Measurements from ENCODE around the gene SPATA46. TPM values are rescaled to one million over a fixed set of nuclear protein-coding genes. Genes with fewer than 3 reads are reported as not detected.

SPATA46 gene
- total and polyA plus RNA-seq, 9 of the 15 experiments (the other 6 are each of a cell fraction or from before 2014, with no cell fraction given), result 0.04 to 0.11 TPM; not detected in 7

DNA sequence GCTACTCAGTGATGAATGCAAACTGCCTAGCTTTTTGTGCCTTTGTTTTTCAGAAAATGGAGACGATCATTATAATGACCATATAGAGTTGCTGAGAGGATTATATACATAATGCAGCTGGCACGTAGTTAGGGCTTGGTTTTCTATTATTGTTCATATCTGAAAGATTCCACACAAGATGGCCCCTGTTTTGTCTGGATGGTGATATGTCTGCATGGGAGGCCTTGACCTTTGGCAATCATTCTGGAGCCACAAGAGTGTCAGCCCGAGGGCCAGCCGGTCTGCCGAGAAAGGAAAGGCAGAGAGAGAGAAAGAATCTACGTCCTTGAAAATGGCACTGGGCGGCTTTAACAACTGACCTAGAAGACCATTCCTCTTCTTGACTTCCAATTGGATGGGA, 41.0 kb upstream of the SPATA46 start:
- Histone ChIP-seq H3K4me1 (replicated peaks in 1 of 2; ENCODE audit: control insufficient read depth in 2 of 2, insufficient read depth in 2 of 2, low read length in 2 of 2) (peaks cover 19 to 57% of the 10 kb centered on the region in 2 experiments), H3K9me3 (replicated peaks; ENCODE audit: control insufficient read depth, insufficient read depth, low read depth, low read length) (no peaks in the 10 kb centered on the region), H3K36me3 (ENCODE audit: control insufficient read depth, insufficient read depth, low read length) (no peaks in the 10 kb centered on the region), H3K9me1 (ENCODE audit: control insufficient read depth, insufficient read depth, low read length) (no peaks in the 10 kb centered on the region), H3K79me2 (ENCODE audit: control insufficient read depth, insufficient read depth, low read length) (no peaks in the 10 kb centered on the region), H4K20me1 (replicated peaks; ENCODE audit: control insufficient read depth, insufficient read depth, low read length) (no peaks in the 10 kb centered on the region), H3K9ac (ENCODE audit: insufficient read depth in 1 of 2, low read depth in 2 of 2, low read length in 2 of 2) (no peak overlapping the region; a peak in 1 of 4 replicates), H3K4me3 (no peak overlapping the region), H3K4me2 (ENCODE audit: insufficient read depth, low read length) (no peak overlapping the region), H3K27ac (ENCODE audit: extremely low read depth, low read depth, low read length) (no peak overlapping the region), H2AFZ (ENCODE audit: low read depth, low read length) (peak overlapping the region; percentile 49), H3K27me3 (ENCODE audit: control insufficient read depth in 2 of 2, insufficient read depth in 2 of 2, low read length in 2 of 2) (no peaks in the 10 kb centered on the region)
- BruUV-seq (replicated peaks), result no TSS peak
- in situ Hi-C loops (cut with MboI) (no loop called here), intact Hi-C loops (cut with micrococcal nuclease) (no loop called here)
- WGBS (ENCODE audit: insufficient coverage, low coverage, missing lambda C conversion rate), result 36% methylated on average over 7 of the region's 7 CpGs
- ChIA-PET POLR2A (interaction anchor here (1.2 kb wide), 1 partner anchor 17 kb away, joined by 3 read pairs; no protein-coding TSS in a partner anchor), CTCF (ENCODE audit: low intra/inter-chr PET ratio) (interaction anchor here (0.6 kb wide), 1 partner anchor 36 kb away, joined by 3 read pairs; no protein-coding TSS in a partner anchor)
- FAIRE-seq (no peak), DNase-seq (ENCODE audit: extremely low read depth in 1 of 4, low spot score in 3 of 4) (peak in 2 of 4 experiments; percentile 27 to 52), ATAC-seq (no peak)
- TF ChIP-seq FOS (IDR thresholded peaks at IDR 0.05; ENCODE audit: extremely low read depth, insufficient read length) (no peak), YY1 (IDR thresholded peaks at IDR 0.05; ENCODE audit: borderline replicate concordance in 1 of 3, control insufficient read depth in 1 of 3, extremely low read depth in 1 of 3, insufficient read depth in 3 of 3, insufficient read length in 1 of 3, insufficient replicate concordance in 2 of 3, low read depth in 1 of 3, low read length in 2 of 3) (peak in 1 of 3 experiments; percentile 32), JUND (IDR thresholded peaks at IDR 0.05; ENCODE audit: borderline replicate concordance, low read depth, low read length) (no peak), JUND (tag; IDR thresholded peaks at IDR 0.05; ENCODE audit: borderline replicate concordance, low read depth, low read length) (no peak), HES1 (IDR thresholded peaks at IDR 0.05; ENCODE audit: low read depth) (no peak), ATF7 (IDR thresholded peaks at IDR 0.05) (no peak), CHD7 (IDR thresholded peaks at IDR 0.05; ENCODE audit: low read depth, low read length) (no peak)
- TF ChIP-seq, protein P1, sequence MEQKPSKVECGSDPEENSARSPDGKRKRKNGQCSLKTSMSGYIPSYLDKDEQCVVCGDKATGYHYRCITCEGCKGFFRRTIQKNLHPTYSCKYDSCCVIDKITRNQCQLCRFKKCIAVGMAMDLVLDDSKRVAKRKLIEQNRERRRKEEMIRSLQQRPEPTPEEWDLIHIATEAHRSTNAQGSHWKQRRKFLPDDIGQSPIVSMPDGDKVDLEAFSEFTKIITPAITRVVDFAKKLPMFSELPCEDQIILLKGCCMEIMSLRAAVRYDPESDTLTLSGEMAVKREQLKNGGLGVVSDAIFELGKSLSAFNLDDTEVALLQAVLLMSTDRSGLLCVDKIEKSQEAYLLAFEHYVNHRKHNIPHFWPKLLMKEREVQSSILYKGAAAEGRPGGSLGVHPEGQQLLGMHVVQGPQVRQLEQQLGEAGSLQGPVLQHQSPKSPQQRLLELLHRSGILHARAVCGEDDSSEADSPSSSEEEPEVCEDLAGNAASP (IDR thresholded peaks at IDR 0.05), result no peak
